Anterior cingulate cortex (tissue), 58 donors: ENCODE data around the gene WDTC1.
A peak's percentile ranks its signal among the peaks of the same experiment; 100 is the strongest.

Experiments
- DNase-seq, 58 donors: peaks; one replicate each; lab custom pipeline; 2025; lab: John Stamatoyannopoulos, UW

Gene WDTC1

DNA sequence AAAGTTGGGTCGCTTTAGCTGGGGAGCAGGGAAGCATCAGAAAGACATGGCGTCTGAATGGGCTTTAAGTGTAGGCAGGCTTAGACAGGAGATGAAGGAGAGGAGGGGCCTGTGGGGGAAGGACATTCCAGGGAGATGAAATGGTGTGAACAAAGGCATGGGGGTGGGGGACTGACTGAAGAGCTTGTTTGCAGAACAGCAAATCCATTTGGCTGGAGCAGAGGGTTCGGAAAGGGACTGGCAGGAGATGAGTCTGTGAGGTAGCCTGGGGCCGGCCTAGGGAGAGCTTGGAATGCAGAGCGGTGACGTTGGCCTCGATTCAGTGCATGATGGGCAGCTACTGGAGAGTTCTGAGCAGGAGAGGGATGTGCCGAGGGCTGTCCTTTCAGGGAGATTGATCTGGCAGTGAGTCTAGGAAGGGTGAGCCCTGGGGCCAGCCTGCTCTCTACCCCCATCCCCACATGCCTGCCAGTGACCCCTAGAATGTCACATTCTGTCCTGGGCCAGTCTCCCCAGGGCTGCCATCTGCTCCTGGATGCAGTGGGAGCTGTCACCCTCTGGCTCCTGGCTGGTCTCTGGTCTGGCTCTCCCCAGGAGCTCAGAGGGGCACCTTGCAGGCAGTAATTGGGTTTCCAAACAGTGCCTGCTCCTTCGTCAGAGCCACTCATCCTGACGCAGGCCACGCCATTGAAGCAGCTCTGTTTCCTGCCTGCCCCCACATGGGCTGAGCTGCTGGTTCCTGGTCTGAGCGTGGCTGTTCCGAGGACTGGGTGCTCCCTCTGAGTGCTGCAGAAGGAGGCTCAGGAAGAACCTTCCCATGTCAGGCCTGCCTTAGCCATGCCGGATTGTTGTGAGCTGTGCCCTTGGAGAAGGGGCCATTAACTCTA is 65.2 kb downstream of the WDTC1 start:
- peak in 51 of 58 donors; percentile 2 to 80 (median 51) for DNase-seq

DNA sequence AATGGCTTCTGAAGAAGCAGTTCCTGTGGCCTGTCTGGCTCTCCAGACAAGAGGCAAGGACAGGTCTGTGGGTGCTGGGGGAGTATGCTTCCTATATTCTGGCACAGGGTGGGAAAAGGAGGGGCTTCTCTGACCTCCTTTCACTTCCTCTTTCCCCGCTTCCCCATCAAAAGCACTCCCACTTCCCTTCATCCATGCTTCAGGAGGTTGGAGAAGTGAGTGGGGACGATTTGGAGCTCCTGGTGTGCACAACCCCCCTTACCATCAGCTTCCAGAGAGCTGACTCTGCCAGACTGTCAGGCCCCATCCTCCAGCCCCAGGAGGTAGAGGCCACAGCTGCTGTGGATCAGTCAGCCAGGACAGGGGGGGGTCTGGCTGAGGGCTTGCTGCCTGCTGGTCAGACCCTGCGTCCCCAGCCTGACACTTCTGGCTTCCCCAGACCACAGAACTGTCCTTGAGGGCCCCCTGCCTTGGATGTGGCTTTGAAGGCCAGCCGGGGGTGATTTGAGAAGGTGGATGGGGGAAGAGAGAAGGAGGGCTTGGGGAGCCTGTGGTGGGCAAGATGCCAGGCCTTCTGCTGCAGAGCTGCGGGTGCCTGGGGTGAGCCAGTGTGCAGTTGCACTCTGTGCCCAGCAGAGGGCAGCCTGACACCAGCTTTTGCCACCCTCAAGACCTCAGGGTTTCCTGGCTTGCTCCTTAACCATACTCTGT is 66.1 kb downstream of the WDTC1 start:
- peak; percentile 2 to 85 (median 74) for DNase-seq

DNA sequence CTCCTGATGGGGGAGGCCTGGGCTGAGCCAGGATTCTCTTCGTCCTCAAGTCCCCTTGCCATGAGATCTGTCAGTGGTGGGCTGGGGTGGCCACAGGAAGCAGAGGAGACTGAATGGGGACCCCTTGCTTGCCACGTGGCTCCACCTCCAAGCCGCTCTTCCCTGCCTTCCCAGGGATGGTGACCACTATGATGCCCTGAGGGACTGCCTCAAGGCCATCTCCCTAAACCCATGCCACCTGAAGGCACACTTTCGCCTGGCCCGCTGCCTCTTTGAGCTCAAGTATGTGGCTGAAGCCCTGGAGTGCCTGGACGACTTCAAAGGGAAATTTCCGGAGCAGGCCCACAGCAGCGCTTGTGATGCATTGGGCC is 66.6 kb downstream of the WDTC1 start:
- DNase-seq: peak in 2 of 58 donors; percentile 34 to 48

DNA sequence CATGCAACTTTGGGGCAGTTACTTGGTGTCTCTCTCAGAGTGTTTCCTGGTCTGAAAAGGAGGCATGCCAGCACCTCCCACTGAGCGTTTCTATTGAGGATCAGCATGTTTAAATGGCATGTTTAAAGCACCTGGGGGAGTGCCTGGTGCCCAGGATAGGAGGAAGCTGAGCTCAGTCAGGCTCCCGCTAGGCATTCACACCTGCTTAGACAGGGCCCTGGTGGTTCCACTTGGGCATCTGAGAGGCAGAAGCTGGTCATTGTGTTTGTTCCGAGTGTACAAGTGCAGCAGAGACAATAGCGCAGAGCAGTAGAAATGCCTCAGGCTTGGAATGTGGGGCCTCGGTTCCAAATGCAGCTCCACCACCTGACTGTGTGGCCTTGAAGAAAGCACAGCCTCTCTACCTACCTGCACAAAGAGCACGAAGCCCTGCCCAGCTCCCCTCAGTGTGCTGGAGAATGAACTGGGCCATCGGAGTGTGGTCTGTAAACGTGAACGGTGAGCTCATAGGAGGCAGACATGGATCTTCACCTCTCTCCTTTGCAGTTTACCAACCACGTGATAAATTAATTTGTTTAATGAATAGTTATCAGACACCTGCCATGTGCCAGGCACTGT is 67.3 kb downstream of the WDTC1 start:
- DNase-seq: no peak

DNA sequence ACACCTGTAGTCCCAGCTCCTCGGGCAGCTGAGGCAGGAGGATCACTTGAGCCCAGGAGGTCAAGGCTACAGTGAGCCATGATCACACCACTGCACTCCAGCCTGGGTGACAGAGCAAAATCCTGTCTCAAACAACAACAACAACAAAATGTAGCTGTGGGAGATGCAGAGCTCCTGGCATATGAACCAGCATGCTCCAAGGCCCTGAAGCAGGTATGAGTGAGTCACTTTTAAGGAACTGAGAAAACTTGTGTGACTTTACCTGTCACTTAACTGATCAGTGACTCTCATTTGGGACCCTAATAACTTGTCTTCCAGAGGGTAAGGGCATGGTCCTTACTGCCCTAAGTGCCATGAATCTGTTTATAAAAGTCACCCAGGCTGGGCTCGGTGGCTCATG is 68.2 kb downstream of the WDTC1 start:
- DNase-seq: no peak

DNA sequence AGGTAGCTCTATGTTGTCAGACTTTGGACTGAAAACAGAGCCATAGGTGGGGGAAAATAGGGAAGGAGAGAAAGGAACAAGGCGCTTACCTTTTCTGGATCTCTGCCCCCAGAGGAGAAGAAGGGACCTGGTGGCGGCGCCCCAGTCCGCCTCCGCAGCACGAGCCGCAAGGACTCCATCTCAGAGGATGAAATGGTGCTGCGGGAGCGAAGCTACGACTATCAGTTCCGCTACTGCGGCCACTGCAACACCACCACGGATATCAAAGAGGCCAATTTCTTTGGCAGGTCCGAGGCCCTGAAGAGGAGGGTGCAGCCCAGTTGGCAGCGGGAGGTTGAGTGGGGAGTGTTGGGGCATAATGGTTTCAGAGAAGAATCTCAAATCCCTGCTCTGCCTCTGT is 69.1 kb downstream of the WDTC1 start:
- no peak for DNase-seq

DNA sequence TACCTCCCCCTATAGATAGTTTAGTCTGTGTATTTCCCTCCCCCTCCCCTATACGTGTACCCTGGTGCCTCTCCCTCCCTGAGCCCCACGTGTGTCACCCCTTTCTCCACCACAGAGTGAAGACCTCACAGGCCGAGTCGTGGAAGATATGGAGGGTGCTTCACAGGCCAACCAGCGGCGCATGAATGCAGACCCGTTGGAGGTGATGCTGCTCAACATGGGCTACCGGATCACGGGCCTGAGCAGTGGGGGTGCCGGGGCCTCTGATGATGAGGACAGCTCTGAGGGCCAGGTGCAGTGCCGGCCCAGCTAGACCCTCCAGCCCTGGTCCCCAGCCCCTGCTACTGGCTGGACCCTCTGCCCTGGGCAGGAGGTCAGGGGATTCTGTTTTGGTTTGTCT is 71.6 kb downstream of the WDTC1 start:
- DNase-seq: no peak

DNA sequence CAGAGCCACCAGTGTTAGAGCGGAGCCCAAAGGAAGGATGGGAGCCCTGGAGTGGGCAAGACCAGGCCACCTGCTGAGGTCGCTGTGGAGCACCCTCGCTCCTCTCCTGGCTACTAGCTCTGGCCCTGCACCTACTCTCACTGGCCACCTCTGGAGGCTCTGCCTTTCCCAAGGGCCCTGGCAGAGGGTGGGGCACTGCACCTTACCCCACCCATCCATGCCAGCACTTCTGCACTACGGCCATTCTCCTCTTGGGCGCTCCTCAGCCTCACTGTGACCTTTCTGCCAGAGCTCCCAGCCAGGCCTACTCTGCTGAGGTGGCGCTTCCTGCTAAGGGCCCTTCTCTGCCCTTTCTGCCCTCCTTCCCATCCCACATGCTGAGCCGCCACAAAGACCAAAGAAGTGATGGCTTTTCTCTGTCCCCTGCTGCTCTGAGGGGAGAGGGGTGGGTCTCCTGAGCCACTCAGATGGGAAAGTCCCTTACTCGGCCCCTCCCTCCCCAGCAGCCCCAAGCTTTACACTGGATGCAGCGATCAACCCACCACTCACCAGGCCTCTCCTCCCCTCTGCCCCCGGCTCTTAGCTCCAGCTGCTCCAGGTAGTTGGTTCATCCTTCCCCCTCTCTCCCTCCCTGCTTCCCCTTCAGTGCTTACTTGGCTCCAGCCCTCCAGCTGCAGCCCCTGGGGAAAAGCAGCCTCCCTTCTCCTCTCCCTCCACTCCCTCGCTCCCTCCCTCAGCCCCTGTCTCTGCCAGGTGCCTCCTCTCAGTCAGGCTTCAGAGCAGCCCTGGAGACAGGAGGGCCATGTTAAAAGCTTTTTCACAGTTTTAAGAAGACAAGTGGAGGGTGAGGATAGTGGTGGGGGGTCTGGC is 72.7 kb downstream of the WDTC1 start:
- DNase-seq: no peak

DNA sequence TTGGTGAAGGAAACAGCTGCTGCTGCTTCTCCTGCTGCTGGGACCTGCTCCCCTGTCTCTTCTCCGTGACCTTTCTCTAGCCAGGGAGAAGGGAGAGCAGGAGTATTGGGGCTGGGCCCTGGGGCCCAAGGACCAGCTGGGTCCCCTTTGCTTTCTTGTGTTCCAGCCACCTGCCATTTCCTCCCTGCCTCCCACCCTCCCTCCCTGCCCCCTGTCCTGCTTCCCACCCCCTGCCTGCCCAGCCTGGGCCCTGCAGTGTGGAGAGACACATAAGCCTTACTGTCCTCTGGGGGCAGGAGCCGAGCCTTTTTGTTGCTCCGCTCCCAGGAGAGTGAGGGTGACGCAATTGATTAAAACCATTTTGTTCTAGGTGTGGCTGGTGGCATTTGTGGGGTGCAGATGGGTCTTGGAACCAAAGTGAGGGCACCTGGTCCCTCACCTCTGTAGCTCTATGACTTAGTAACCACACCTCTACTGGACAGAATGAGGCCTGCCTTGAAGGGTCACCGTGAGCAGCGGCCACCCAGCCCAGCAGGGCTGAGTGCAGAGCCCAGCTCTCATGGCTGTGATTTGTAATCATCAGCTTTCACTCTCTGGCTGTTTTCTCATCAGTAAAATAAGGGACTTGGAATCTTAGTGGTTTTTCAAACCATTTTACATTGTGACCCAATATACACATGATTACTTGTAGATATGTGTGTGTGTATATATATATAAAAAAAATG is 73.6 kb downstream of the WDTC1 start:
- DNase-seq: no peak

DNA sequence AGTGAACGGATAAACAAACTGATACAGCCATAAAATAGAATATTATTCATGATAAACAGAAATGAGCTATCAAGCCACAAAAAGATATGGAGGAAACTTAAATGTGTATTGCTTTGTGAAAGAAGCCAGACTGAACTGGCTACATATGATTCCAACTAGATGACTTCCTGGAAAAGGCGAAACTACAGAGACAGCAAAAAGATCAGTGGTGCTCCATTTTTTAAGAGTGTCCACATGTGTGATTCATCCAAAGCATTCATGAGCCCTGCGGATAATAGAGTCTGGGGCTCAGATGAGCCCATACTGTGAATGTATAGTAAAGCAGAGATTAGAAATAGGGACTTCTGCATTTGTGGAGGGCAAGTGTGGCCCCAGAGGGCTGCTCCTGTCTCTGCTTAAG is 79.7 kb downstream of the WDTC1 start:
- DNase-seq: no peak

DNA sequence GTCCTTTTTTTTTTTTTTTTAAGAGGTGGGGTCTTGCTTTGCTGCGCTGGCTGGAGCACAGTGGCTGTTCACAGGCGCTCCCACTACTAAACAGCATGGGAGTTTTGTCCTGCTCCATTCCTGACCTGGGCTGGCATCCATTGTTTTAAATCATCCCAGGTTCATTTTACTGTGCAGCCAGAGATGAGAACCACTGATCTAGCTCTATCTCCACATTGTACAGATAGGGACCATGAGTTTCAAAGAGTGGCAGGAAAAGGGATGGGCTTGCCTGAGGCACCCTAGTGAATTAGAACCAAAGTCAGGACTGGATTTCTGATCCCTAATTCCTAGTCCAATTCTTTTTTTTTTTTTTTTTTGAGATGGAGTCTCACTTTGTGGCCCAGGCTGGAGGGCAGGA is 80.3 kb downstream of the WDTC1 start:
- no peak for DNase-seq

DNA sequence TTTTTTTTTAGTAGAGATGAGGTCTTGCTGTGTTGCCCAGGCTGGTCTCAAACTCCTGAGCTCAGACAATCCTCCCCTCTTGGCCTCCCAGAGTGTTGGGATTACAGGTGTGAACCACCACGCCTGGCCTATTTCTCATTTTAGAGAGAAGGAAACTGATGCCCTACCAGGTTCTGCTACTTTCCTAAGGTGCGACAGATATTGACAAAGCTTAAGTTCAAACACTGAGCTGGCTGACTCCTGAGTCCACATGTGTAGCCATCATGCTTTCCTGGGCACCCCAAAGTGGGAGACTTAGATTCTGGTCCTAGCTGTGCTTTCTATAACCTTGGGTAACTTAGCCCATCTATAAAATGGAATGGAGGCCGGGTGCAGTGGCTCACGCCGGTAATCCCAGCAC is 82.4 kb downstream of the WDTC1 start:
- DNase-seq: no peak

DNA sequence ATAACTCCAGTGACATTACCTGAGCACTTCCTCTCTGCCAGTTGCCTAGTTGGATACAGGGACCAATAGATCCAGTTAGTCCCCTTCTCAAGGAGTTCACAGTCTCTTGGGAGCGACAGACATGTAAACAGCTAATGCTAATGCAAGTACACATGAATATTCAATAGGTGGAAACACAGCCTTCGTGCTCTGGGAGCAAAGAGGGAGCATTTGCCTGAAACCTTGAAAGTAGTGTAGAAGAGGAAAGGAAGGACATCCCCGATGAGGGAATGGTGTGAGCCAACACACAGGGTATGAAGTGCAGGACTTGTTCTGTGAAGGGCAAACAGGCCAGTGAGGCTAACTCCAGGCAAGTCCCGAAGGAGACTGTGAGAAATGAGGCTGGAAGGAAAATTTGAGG is 83.7 kb downstream of the WDTC1 start:
- no peak for DNase-seq

DNA sequence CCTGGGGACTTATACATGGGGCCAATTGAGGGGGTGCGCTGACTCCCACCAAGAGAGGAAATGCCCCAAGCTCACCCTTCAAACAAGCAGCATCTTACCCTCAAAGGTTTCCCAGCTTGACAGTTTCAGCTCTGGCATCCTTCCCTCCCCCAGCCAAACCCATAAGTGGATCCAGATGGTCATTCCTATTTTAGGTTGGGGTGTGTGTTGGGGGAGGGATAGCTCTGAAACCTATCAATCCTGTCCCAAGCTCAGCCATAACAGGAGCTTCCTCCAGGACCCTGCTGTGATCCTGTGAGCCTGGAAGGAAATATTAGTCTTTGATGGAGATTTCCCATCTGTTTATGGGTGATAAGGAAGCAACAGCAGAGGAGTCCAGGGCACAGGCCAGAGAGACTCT is 84.2 kb downstream of the WDTC1 start:
- peak in 1 of 58 donors; percentile 36 for DNase-seq

DNA sequence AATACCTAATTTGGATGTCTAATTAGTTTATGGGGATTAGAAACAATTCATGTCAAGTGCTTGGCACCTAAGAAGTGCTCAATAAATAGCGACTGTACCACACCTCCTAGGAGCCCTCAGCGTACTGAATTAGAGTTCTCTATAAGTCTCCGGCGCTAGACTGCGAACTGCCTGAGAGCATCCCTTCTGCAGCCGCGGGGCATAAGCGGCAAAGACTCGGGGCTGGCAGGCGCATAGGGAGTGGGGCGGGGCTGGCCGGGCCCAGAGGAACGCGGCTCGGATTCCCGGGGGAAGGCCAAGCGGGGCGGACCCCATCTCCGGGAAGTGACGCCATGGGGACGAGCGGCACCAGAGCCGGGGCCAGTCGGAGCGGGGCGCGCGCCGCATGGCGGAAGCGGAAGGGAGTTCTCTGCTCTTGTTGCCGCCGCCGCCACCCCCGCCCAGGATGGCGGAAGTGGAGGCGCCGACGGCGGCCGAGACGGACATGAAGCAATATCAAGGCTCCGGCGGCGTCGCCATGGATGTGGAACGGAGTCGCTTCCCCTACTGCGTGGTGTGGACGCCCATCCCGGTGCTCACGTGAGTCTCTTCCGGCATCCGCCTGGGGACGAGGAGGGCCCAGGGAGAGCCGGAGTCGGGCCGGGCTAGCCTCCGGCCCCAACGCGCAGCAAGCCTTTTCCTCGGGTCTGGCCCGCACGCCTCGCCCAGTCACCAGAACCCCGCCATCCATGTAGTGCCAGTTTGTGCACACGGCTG is 87.6 kb downstream of the WDTC1 start, which contains the start of gene TMEM222:
Gene TMEM222 (plus strand): TSS at position 351 of the 756 bp plus-strand sequence. CDS start 35 bp downstream, at position 386.
- peak; percentile 80 to 99 (median 97) for DNase-seq

DNA sequence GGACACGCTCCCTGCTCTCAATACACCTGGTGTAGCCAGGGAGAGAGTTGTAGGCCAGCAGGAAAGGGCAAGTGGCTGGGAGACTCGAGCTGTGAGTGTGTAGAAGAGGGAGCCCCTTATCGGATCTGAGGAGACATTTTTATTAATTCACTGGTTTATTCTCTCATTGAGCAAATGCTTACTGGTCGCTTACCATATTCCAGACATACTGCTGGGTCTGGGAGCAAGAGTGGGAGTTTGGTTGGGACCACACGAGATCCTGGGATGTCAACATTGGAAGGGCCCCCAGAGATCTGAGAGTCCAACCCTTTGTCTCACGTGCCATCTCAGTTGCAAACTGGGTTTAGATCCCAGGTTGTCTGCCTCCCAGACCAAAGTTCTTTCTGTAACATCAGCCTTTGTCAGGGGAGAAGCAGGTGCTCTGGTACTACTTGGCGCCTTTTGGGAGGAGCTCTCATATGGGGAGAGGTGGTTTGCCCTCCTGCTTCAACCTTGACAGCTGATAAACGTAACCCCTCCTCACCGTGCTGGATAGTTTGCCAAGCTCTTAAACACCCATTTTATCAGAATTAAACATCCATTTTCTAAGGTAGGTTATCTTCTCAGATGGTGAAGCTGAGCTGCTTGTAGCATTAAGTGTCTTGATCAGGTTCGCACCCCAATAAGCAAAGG is 88.3 kb downstream of the WDTC1 start:
- no peak for DNase-seq

DNA sequence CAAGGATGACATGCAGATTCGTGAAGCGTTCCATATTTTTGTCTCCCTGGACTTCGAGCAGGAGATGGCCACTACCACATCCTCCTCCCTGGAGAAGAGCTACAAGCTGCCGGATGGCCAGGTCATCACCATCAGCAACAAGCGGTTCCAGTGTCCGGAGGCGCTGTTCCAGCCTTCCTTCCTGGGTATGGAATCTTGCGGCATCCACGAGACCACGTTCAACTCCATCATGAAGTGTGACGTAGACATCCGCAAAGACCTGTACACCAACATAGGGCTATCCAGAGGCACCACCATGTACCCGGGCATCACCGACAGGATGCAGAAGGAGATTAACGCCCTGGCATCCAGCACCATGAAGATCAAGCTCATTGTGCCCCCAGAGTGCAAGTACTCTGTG is 90.9 kb downstream of the WDTC1 start:
- DNase-seq: no peak

DNA sequence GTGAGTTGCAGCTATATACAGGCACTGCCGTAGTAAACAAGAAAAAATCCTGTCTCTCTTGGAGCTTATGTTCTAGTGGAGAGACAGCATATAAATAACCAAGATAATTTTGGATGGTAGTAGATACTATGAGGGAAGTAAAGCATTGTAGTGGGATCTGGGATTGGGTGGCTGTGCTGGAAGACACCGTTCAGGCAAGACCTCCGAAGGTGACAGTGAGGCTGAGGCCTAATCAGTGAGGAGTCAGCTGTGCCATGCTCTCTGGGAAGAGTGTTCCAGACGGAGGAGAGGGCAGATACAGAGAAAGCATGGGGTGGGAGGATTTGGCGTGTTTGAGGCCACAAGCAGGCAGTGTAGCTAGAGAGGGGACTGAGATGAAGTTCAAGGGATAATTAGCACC is 93.5 kb downstream of the WDTC1 start:
- no peak for DNase-seq
